Measurements from ENCODE around the gene MAGEB6.
"Not testable (repeated sequence)": the region's sequence is repeated elsewhere in the genome, so short reads cannot be mapped to it uniquely, and the experiment has no call there.

The MAGEB6 gene

GRCh38 chrX:26192204-26192603, at the start of gene MAGEB6:
Gene MAGEB6 (plus strand): TSS chrX:26192440. CDS start chrX:26193847, 1,407 bp downstream.
- no peak for DNase-seq (ENCODE audit: low spot score)

- DNase-seq (ENCODE audit: low spot score) = no peak
Observed at GRCh38 chrX:26146024-26146423, 46.2 kb upstream of the MAGEB6 start.

GRCh38 chrX:26160301-26160700, 31.9 kb upstream of the MAGEB6 start, which contains the start of gene MAGEB6B:
Gene MAGEB6B (plus strand): TSS chrX:26160601. CDS start chrX:26160601, 0 bp downstream.
- no peak for DNase-seq (ENCODE audit: low spot score)

GRCh38 chrX:26203561-26203960, 11.3 kb downstream of the MAGEB6 start:
- no peak for DNase-seq (ENCODE audit: low spot score)

GRCh38 chrX:26204717-26205116, 12.5 kb downstream of the MAGEB6 start:
- not testable (repeated sequence) for DNase-seq (ENCODE audit: low spot score)

GRCh38 chrX:26208012-26208411, 15.8 kb downstream of the MAGEB6 start:
- no peak for DNase-seq (ENCODE audit: low spot score)

- DNase-seq (ENCODE audit: low spot score) = no peak
Observed at GRCh38 chrX:26215869-26216268, 23.6 kb downstream of the MAGEB6 start, which contains the start of gene MAGEB5. Gene MAGEB5 (plus strand): TSS chrX:26216169. CDS start chrX:26217302, 1,133 bp downstream.

- no peak for DNase-seq (ENCODE audit: low spot score)
Observed at GRCh38 chrX:26219351-26219750, 27.1 kb downstream of the MAGEB6 start.

GRCh38 chrX:26234177-26234576, 41.9 kb downstream of the MAGEB6 start:
- no peak for DNase-seq (ENCODE audit: low spot score)

Measured in putamen (tissue), 1 donor.